Activated naive CD8-positive, alpha-beta T cell treated with anti-CD3 and anti-CD28 coated beads for 36 hours (primary cell): ENCODE data around the gene RABL3. TPM values are rescaled to one million over a fixed set of nuclear protein-coding genes. Genes with fewer than 3 reads are reported as not detected.
"Not testable (repeated sequence)": the region's sequence is repeated elsewhere in the genome, so short reads cannot be mapped to it uniquely, and the experiment has no call there.

Experiments used
- DNase-seq: peaks from one replicate; pipeline ENCODE4 v3.0.0; 2021
- H3K27ac Mint-ChIP-seq: one replicate; pipeline ENCODE4 v1.8.0; 2022; ENCODE audit warnings: mild to moderate bottlenecking, moderate library complexity, mixed read lengths
- H3K27me3 Mint-ChIP-seq: one replicate; pipeline ENCODE4 v1.8.0; 2022; ENCODE audit warnings: mild to moderate bottlenecking, mixed read lengths
- H3K36me3 Mint-ChIP-seq: one replicate; pipeline ENCODE4 v1.8.0; 2021; ENCODE audit warnings: mild to moderate bottlenecking, mixed read lengths
- H3K4me1 Mint-ChIP-seq: one replicate; pipeline ENCODE4 v1.8.0; 2021; ENCODE audit warnings: mixed read lengths
- H3K4me3 Mint-ChIP-seq: one replicate; pipeline ENCODE4 v1.8.0; 2022; ENCODE audit warnings: mild to moderate bottlenecking, moderate library complexity, mixed read lengths
- H3K9me3 Mint-ChIP-seq: one replicate; pipeline ENCODE4 v1.8.0; 2022; ENCODE audit warnings: mixed read lengths
- total RNA-seq, 2 experiments: library from RNA; stranded (reverse); gene quantifications; one replicate each; pipeline ENCODE4 v1.2.3, GENCODE V29; 2021

Gene RABL3
- total RNA-seq, 2 experiments from 2014 or later = 33.4 to 38.8 TPM

GRCh38 chr3:120726791-120727190 is 15.5 kb downstream of the RABL3 start:
- DNase-seq = no peak
- peaks cover 9% of the 10 kb centered on the region for H3K9me3 Mint-ChIP-seq
- H3K27ac Mint-ChIP-seq = no peak overlapping the region
- no peak overlapping the region for H3K4me3 Mint-ChIP-seq
- no peaks in the 10 kb centered on the region for H3K4me1 Mint-ChIP-seq
- no peaks in the 10 kb centered on the region for H3K27me3 Mint-ChIP-seq
- H3K36me3 Mint-ChIP-seq = peaks cover 37% of the 10 kb centered on the region

- Mint-ChIP-seq H3K4me1 (peaks cover 27% of the 10 kb centered on the region), H3K27ac (peak overlapping the region; percentile 75), H3K4me3 (peak overlapping the region; percentile 57), H3K36me3 (peaks cover 43% of the 10 kb centered on the region)
- peak; percentile 59 for DNase-seq
- not testable (repeated sequence) for H3K27me3 Mint-ChIP-seq, H3K9me3 Mint-ChIP-seq
Measured at GRCh38 chr3:120719167-120719834, 23.0 kb downstream of the RABL3 start.

- Mint-ChIP-seq H3K36me3 (peaks cover 16% of the 10 kb centered on the region), H3K4me1 (peaks cover under 1% of the 10 kb centered on the region), H3K9me3 (no peaks in the 10 kb centered on the region), H3K4me3 (no peak overlapping the region), H3K27me3 (no peaks in the 10 kb centered on the region), H3K27ac (no peak overlapping the region)
- DNase-seq = no peak
Measured at GRCh38 chr3:120713262-120713661, 29.1 kb downstream of the RABL3 start.

- Mint-ChIP-seq H3K9me3 (no peaks in the 10 kb centered on the region), H3K27me3 (no peaks in the 10 kb centered on the region), H3K4me1 (no peaks in the 10 kb centered on the region), H3K27ac (no peak overlapping the region), H3K4me3 (no peak overlapping the region), H3K36me3 (peaks cover 17% of the 10 kb centered on the region)
- no peak for DNase-seq
Measured at GRCh38 chr3:120710369-120710768, 31.9 kb downstream of the RABL3 start.

GRCh38 chr3:120708408-120708807 is 33.9 kb downstream of the RABL3 start:
- H3K27me3 Mint-ChIP-seq = no peaks in the 10 kb centered on the region
- no peaks in the 10 kb centered on the region for H3K4me1 Mint-ChIP-seq
- H3K36me3 Mint-ChIP-seq = peaks cover 27% of the 10 kb centered on the region
- no peak overlapping the region for H3K4me3 Mint-ChIP-seq
- H3K9me3 Mint-ChIP-seq = peaks cover 7% of the 10 kb centered on the region
- DNase-seq = no peak
- no peak overlapping the region for H3K27ac Mint-ChIP-seq

- H3K36me3 Mint-ChIP-seq = peaks cover 37% of the 10 kb centered on the region
- no peak overlapping the region for H3K4me3 Mint-ChIP-seq
- no peak overlapping the region for H3K27ac Mint-ChIP-seq
- DNase-seq = no peak
- H3K4me1 Mint-ChIP-seq = no peaks in the 10 kb centered on the region
- peaks cover 11% of the 10 kb centered on the region for H3K9me3 Mint-ChIP-seq
- H3K27me3 Mint-ChIP-seq = no peaks in the 10 kb centered on the region
Measured at GRCh38 chr3:120706950-120707349, 35.4 kb downstream of the RABL3 start.

GRCh38 chr3:120705884-120706582 is 36.3 kb downstream of the RABL3 start:
- no peaks in the 10 kb centered on the region for H3K27me3 Mint-ChIP-seq
- no peak overlapping the region for H3K4me3 Mint-ChIP-seq
- H3K9me3 Mint-ChIP-seq = peaks cover 11% of the 10 kb centered on the region
- no peak for DNase-seq
- H3K36me3 Mint-ChIP-seq = peaks cover 40% of the 10 kb centered on the region
- no peaks in the 10 kb centered on the region for H3K4me1 Mint-ChIP-seq
- H3K27ac Mint-ChIP-seq = no peak overlapping the region

GRCh38 chr3:120699333-120699732 is 43.0 kb downstream of the RABL3 start:
- Mint-ChIP-seq H3K9me3 (peaks cover 10% of the 10 kb centered on the region), H3K27ac (no peak overlapping the region), H3K36me3 (peaks cover 29% of the 10 kb centered on the region), H3K27me3 (no peaks in the 10 kb centered on the region), H3K4me1 (no peaks in the 10 kb centered on the region), H3K4me3 (no peak overlapping the region)
- DNase-seq = no peak

- Mint-ChIP-seq H3K4me1 (no peaks in the 10 kb centered on the region), H3K9me3 (no peaks in the 10 kb centered on the region), H3K36me3 (peaks cover 8% of the 10 kb centered on the region), H3K27me3 (no peaks in the 10 kb centered on the region), H3K27ac (peak overlapping the region; percentile 4), H3K4me3 (no peak overlapping the region)
- no peak for DNase-seq
Measured at GRCh38 chr3:120693439-120694171, 48.7 kb downstream of the RABL3 start.

GRCh38 chr3:120689395-120689794 is 52.9 kb downstream of the RABL3 start:
- H3K4me3 Mint-ChIP-seq = no peak overlapping the region
- H3K36me3 Mint-ChIP-seq = peaks cover 4% of the 10 kb centered on the region
- no peak for DNase-seq
- H3K9me3 Mint-ChIP-seq = no peaks in the 10 kb centered on the region
- no peaks in the 10 kb centered on the region for H3K4me1 Mint-ChIP-seq
- no peak overlapping the region for H3K27ac Mint-ChIP-seq
- H3K27me3 Mint-ChIP-seq = no peaks in the 10 kb centered on the region

GRCh38 chr3:120688121-120688520 is 54.2 kb downstream of the RABL3 start:
- H3K4me3 Mint-ChIP-seq = no peak overlapping the region
- no peaks in the 10 kb centered on the region for H3K9me3 Mint-ChIP-seq
- no peak overlapping the region for H3K27ac Mint-ChIP-seq
- H3K27me3 Mint-ChIP-seq = no peaks in the 10 kb centered on the region
- no peaks in the 10 kb centered on the region for H3K4me1 Mint-ChIP-seq
- DNase-seq = no peak
- H3K36me3 Mint-ChIP-seq = peaks cover 4% of the 10 kb centered on the region

GRCh38 chr3:120685411-120685810 is 56.9 kb downstream of the RABL3 start:
- Mint-ChIP-seq H3K27me3 (no peaks in the 10 kb centered on the region), H3K4me3 (no peak overlapping the region), H3K4me1 (no peaks in the 10 kb centered on the region), H3K36me3 (peaks cover 4% of the 10 kb centered on the region), H3K9me3 (no peaks in the 10 kb centered on the region), H3K27ac (no peak overlapping the region)
- DNase-seq = no peak

GRCh38 chr3:120684896-120685295 is 57.4 kb downstream of the RABL3 start:
- H3K36me3 Mint-ChIP-seq = peaks cover 4% of the 10 kb centered on the region
- no peak overlapping the region for H3K4me3 Mint-ChIP-seq
- H3K27ac Mint-ChIP-seq = no peak overlapping the region

GRCh38 chr3:120683671-120684301 is 58.5 kb downstream of the RABL3 start:
- H3K27ac Mint-ChIP-seq = no peak overlapping the region
- no peak overlapping the region for H3K4me3 Mint-ChIP-seq
- DNase-seq = no peak
- no peaks in the 10 kb centered on the region for H3K9me3 Mint-ChIP-seq
- H3K36me3 Mint-ChIP-seq = no peaks in the 10 kb centered on the region
- H3K27me3 Mint-ChIP-seq = no peaks in the 10 kb centered on the region
- no peaks in the 10 kb centered on the region for H3K4me1 Mint-ChIP-seq

More at GRCh38 chr3:120684896-120685295, 57.4 kb downstream of the RABL3 start:
- no peaks in the 10 kb centered on the region for H3K9me3 Mint-ChIP-seq
- DNase-seq = no peak
- H3K27me3 Mint-ChIP-seq = no peaks in the 10 kb centered on the region
- H3K4me1 Mint-ChIP-seq = no peaks in the 10 kb centered on the region

- H3K4me3 Mint-ChIP-seq = no peak overlapping the region
- H3K27ac Mint-ChIP-seq = no peak overlapping the region
- no peaks in the 10 kb centered on the region for H3K27me3 Mint-ChIP-seq
- H3K9me3 Mint-ChIP-seq = no peaks in the 10 kb centered on the region
- H3K4me1 Mint-ChIP-seq = peaks cover 3% of the 10 kb centered on the region
- H3K36me3 Mint-ChIP-seq = no peaks in the 10 kb centered on the region
- DNase-seq = no peak
Measured at GRCh38 chr3:120683213-120683612, 59.1 kb downstream of the RABL3 start.
